NCI-H69 (cell line): ENCODE measurements around the gene FRYL.
A peak's percentile ranks its signal among the peaks of the same experiment; 100 is the strongest.
"Not testable (repeated sequence)": the region's sequence is repeated elsewhere in the genome, so short reads cannot be mapped to it uniquely, and the experiment has no call there.

Experiments used
- DNase-seq: peaks from one replicate; lab custom pipeline; 2025; lab: John Stamatoyannopoulos, UW

The FRYL gene

DNA sequence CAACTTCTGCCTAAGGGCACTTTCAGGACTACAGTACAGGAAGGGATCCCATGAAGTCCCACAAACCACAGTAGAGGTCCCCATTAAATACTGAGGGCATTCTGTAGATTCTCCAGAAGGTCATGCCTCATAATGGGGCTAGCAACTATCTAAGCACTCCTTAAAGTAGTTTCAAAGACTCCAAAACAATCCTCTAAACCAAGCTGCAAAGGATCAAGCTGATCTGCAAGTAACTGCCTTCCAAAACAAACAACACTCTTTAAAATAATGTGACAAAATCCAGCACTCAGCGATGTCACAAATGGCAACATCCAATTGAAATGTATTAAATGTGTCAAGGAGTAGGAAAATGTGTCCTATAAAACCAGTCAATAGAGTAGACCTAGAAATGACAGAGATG is 118.7 kb downstream of the FRYL start:
- DNase-seq = no peak

DNA sequence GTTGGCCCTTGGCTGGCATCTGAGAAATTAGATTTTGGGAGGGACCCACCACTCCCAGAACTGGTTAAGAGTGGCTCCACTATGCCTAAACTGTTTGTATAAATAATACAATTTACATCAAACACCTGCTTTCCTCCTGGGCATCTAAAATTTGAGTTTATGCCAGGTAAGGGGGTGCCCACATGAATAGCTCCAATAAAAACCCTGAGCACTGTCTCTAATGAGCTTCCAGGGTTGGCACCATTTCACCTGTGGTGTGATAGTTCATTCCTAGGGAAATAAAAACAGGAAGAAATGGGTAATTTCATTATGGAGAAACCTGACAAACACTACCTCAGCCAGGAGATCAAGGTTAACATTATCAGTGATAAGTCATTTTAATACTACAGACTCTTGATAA is 119.7 kb downstream of the FRYL start:
- DNase-seq = peak; percentile 19

DNA sequence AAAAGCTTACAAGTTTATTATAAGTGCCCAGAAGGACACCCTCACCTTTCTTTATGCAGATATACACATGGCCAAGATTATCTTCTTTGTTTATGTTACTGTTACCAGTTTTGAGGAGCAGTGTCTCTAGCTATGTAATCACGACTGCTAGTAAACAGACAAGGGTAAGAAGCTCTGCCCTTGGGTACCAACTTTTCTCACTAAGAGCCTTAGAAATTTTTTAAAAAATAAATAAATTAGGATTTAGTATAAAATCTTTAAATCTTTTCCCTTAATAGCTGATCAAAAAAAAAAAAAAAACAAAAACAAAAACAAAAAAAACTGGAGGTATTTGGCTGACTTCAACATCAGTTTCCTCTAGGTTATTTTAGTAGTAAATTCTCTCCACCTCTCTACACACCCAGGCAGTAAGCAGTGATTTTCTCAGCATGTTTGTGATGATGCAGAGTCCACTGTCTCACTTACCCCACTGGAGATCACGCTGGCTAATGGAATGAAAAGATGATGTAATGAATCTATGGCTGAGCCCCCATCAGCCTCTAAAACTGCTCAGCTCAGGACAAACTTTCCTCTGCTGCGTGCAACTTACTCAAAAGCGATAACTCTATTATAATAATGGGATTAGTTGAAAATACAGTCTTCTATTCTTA is 125.9 kb downstream of the FRYL start:
- peak; percentile 10 for DNase-seq

DNA sequence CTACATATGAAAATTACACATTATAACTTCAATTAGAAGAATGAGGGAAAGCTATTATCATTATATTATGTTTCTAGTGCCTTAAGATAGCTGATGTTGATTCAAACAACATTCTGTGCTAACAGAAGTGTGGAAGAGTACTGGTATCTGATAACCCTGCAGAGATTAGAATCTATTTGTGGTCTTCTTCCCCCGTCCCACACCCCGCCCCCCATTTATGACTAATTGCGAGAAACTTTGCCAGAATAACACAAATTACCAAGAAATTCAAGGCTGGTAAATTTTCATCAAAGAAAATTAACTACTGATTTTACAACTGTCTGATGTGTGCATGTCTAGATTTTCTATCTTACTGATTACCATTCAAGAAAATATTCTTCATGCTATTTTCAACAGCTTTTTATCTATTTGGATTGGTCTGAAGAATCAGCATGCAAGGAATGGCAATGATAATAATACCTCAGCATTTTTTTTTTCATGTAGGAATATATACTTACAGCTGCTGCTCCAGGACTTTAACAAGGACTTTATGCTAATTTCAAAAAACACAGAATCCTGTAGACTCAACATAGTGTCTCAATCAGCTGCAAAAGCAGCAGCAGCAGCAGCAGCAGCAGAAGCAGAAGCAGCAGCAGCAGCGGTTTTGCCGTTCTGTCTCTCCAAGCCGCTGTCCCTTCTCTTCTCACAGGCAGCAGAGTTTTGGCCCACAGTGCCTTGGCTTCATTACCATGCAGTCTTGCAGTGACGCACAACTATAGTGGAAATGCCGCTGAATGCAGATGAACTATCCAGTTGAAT is 126.7 kb downstream of the FRYL start:
- DNase-seq = no peak

DNA sequence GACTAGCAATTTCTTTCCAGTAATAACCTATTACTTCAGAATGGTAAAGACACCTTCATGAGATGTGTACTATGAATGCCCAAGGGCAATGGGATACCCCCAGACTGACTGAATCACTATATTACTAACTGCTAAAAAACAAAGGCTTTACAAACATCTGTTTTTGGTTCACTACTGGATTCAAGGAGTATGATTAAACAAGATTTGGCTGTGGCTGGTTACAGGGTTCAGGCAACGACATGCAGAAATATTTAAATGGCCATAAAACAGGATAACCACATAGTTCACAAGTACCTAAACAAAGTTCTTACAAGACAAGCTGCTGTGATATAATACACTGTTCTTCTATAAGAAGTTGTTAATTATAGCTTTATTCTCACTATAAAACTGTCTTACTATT is 128.2 kb downstream of the FRYL start:
- DNase-seq = no peak

DNA sequence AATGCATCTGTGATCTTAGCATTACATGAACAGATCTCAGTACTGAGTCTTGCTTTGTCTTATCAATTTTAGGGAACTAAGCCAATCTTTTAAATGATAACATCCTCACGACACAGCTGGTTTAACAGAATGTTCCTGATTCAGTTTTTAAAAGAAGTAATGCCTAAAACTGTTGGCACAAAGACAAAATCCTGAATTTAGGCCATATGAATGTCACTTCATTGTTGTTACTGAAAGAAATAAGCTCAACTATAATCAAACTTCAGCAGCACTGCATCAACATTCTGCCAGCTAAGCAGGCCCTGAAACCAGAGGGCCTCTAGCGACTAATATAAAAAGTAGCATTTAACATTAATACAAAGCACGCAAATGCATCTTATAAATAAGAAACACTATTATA is 130.6 kb downstream of the FRYL start:
- no peak for DNase-seq

DNA sequence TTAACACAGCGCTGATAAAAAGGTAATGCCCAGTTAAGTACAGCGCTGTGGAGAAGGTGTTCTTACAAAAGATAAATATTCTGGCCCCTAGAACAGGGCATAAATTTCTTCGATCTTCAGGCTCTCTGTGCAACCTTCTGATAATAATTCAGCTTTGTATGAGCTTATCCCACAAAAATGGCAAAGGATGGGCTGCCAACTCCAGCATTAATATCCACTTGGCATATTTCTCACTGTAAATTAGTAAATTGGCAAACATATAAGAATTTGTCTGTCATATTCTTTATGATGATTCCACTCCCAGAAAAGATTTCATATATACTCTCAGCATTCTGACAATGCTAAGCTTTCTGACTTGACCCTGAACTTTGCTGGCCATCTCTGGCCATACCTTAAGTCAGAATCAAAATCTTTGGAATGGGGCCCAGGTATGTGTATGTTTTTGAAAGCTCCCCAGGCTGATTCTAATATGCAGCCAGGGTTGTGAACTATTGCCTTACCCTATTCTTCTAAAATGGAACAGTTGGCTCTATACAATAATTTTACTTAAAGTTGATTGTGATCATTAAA is 134.8 kb downstream of the FRYL start:
- DNase-seq = no peak

DNA sequence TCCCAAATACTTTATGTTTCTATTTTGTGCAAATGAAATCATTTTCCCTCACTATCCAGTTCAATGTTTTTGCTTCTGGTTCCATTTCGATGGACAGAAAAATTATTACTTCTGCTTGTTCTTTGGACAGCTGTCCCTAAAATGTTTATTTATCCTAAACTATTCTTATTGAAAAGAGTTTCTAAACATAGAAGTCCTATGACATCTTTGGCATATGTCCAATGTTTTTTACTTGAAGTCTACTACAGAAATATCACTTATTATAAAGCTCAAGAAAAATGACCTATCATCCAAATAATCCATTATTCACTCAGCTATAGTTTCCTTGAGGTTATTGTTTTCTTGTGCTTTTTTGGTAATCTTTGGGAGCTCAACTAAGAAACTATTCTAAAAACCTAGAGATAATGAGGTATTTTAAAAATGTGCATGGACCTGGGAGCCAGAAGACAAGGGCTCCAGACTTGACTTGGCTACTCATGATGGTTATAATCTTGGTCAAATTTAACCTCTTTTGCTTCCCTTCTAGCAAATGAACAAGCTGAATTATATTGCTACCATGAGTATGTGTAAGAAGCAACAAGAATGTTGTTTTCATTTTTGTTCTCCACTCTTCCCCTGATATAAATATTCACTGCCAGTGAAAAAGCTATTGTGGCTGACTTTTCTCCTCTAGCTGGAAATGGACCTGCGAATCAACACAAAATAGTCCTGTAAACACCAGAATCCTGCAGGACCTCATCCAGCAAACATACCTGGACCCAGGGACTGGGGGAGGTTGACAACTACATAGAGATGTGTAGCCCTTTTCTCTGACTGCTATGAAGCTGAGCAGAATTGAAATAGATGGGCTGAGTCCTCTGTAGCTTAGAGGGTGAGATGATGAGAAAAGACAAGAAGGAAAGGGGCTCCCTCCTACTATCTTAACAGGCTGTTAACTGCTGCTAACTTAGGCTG is 137.4 kb downstream of the FRYL start:
- no peak for DNase-seq

DNA sequence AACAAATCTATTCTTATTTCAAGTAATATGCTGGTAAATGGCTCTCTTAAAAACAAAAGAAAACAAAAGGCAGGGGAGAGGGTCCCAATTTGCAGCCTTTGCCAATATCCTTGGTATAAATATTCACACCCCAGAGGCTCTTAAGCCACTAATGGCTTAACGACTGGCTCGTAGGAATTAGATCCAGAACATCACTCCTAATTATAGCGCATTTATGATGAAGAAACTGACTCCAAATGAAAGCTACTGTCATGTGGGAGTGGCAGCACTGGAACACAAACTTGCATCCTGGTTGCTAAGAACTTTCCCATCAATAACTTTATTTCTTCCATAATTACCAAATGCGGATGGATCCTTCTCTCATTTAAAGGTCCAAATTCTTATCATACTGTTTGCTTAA is 138.7 kb downstream of the FRYL start:
- DNase-seq = no peak

DNA sequence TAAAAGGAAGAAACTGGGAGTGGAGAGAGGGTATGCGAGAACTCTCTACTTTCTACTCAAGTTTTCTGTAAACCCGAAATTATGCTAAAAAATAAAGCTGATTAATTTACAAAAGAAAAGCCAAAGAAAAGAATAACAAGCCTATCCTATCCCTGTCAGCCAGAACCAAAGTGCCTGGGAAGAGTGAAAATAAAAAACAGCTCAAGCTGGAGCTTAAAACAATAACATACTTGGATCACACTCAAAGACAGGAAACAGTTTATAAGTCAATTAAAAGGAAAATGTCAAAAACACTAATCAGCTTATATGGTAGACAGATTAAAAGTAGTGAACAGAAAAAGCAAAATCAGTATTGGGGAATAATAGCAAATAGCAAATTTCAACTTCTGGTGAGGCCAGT is 139.4 kb downstream of the FRYL start:
- DNase-seq = no peak

DNA sequence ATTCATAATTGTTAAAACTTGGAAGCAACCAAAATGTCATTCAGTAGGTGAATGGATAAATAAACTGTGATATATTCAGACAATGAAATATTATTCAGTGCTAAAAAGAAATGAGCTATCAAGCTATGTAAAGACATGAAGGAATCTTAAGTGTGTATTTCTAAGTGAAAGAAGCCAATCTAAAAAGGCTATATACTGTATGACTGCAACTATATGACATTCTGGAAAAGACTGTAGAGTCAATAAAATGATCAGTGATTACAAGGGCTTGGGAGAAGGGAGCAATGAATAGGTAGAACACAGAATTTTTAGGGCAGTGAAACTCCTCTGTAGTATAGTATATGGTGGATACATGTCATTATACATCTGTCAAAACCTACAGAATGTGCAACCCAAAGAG is 139.9 kb downstream of the FRYL start:
- no peak for DNase-seq

DNA sequence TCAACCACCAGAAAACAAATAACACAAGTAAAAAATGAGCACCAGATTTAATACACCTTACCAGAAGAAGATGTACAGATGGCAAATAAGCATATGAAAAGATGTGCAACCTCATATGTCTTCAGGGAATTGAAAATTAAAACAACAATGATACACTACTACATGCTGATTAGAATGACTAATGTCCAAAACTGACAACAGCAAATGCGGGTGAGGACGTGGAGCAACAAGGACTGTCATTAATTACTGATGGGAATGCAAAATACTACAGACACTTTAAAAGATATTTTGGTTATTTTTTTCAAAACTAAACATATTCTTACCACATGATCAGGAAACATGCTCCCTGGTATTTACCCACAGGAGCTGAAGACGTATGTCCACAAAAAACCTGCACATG is 140.3 kb downstream of the FRYL start:
- DNase-seq = no peak

DNA sequence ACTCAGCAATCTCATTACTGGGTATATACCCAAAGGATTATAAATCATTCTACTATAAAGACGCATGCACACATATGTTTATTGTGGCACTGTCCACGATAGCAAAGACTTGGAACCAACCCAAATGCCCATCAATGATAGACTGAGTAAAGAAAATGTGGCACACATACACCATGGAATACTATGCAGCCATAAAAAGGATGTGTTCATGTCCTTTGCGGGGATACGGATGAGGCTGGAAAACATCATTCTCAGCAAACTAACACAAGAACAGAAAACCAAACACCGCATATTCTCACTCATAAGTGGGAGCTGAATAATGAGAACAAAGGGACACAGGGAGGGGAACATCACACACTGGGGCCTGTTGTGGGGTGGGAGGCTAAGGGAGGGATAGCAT is 141.5 kb downstream of the FRYL start:
- not testable (repeated sequence) for DNase-seq

DNA sequence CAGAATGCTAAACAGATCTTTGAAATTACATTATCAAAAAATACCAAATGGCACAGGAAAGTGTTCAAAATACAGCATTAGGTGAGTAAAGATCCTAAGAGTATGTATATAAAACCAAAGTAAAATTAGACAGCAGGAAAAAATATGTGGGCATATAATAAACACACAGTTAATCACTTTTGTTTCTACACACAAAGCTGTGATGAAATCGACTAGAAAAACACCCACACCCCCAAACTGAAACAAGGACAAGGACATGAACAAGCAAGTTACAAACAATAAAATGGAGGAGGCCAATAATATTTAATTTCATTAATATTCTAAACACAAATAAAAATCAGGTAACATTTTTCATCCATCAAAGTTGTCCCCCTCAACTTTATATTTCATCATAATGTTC is 143.2 kb downstream of the FRYL start:
- no peak for DNase-seq

DNA sequence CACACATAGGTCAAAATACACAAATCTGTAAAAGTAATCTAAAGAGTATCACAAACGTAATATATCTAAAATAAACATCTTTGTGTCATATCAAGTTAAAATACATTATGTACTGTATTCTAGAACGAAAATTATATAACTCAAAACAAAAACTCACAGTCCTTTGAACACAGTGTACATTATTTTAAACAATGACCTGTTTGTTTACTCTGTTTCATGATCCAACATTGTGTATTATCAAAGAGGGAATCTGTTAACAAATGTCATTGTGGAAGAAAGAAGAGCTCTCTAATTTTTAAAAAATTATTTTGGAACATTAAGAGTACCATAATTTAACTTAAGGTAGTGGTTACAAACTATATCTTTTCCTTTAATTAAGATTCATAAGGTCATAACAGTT is 144.1 kb downstream of the FRYL start:
- DNase-seq = no peak

DNA sequence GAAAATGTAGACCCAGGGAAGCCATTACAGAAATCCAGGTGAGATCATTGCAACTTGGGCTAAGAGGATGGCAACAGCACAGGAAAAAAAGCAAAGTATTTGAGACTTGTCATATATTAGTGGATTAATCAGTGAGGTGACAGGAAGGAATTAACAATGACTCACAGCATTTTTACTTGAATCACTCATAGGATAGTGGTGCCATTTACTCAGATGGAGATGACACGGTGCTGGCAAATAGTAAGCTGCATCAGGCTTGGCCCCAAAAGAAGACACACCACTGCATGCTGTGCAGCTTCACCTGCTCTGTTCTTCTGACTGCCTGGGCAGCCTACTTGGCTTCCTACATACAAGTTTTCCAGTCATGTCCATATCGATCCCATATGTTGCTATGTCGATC is 144.8 kb downstream of the FRYL start:
- no peak for DNase-seq

DNA sequence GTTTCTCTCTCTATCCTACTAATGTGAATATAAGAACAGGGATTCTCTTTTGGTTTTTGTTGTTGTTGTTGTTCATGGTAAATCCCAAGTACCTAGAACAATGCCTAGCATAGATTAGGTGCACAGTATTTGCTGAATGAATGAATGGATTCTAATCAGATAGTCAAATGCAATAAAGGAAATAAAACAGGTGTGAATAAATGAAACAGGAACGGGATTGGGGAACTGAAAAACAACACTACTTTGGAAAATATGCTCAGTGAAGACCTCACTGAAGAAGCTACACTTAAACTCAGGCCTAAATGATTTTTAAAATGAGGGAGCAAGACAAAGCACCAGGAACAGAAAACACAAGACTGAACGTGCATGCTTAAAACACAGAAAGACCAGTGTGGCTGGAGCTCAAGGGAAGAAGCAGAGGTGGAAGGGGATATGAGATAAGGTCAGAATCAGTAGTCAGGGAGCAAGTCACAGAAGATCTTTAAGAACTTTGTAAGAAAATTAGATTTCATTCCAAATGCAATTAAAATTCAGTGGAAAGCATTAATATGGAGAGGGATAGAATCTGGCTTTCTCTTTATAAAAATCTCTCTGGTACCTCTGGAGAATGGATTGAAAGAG is 145.3 kb downstream of the FRYL start:
- no peak for DNase-seq

DNA sequence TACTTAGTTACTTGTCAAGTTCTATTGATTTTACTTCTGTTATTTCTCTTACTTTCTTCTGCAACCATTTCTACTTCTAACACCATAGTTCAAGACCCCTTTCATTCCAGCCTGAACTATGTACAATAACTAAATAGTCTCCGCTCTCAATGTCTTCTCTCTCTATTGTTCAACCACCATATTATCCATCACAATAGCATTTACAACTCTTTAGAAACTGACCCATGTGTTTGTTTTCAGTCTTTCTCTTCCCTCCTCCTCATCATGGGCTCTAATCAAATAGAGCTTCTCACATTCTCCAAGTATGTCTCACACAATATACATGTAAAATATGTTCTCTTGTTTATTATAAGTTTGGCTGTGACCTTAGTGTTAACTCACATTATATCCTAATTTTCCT is 146.4 kb downstream of the FRYL start:
- DNase-seq = no peak

DNA sequence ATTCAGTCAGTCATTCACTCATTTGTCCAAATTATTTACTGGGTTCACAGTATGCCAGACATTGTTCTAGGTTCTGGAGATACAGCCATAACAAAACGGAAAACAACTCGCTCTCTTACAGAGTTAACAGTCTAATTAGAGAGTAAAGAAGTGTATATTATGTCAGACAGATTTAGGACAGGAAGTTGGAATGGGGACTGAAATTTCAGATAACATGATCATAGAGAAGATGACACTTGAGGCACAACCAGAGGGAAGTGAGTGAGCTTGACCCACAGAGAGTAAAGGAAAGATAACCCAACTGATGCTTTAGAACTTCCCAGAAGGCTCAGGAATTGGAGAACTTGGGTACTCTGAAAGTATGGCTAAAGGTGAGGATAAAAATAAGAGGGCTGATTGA is 150.6 kb downstream of the FRYL start:
- DNase-seq = peak; percentile 35

DNA sequence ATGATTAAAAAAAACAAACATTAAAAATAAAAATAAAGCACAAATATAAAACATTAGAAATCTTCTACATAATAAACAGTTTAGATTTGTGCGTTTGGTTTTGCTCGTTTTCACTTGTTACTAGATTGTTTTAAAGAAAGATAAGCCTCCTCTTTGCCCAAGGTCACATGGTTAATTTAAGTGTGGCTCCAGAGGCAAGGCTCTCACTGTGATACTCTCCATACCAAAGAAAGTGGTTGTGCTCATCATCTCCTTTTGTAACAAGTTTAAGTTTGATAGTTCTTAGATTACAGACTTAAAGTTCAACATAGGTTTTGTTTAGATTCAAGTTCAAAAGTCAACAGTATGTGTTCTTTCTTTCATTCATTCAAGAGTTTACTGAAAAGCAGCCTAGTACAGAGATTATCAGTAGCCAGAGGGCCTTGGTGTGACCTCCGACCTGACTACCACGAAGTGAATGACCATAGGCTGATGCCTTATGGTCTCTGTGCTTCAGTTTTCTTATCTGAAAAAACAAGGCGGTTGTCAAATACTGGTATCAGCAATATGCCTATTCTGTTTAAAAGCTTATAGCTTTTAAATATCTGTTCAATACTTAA is 156.8 kb downstream of the FRYL start:
- no peak for DNase-seq

DNA sequence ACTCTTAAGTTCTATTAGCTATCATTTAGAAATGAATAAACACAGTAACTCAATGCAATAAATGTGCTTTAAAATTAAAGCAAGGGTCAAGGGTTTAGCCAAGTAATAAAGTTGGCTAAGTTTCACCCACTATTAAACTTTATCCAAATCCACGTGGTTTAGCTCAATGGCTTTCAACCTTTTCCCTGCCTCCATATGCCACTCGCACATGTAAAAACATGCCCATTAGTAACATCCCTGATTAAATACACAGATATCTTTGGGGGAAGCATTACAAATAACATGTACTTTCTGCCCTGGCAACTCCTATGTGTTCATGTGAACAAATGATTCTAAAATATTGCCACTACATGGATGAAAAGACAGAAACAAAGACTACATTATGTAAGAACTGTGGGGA is 159.2 kb downstream of the FRYL start:
- no peak for DNase-seq

DNA sequence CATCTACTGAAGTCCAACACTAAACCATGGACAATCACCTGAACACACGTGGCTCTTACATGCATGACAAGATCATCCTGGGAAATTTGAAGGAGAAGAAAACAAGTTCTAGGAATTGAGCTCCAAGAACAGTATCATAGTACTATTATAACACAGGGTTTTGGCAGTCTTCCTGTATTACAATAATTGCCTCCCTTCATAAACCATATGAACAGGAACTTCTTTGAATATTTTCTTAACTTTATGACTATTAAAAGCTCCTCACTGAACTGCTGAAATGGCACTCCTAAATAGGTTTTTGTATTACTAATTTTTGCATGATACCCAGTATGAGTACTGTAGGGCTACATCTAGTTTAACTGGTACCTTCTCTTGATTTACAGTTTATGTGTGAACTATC is 160.0 kb downstream of the FRYL start:
- no peak for DNase-seq
